Measurements from ENCODE around the gene HLA-B.

The HLA-B gene

GRCh38 chr6:31352683-31353383, 4.1 kb downstream of the HLA-B start:
- DNase-seq, result peak in 3 of 5 experiments; percentile 45 to 58 (median 48)

- DNase-seq, result no peak
These were observed 4.7 kb downstream of the HLA-B start for GRCh38 chr6:31352310-31352682.

GRCh38 chr6:31351401-31352309, 5.3 kb downstream of the HLA-B start:
- peak in 2 of 5 experiments; percentile 55 to 64 for DNase-seq

GRCh38 chr6:31351033-31351380, 6.0 kb downstream of the HLA-B start:
- no peak for DNase-seq

GRCh38 chr6:31350196-31351032, 6.6 kb downstream of the HLA-B start:
- DNase-seq, result peak in 1 of 5 experiments; percentile 35

- DNase-seq, result no peak
These were observed 7.7 kb downstream of the HLA-B start for GRCh38 chr6:31349301-31349700.

- DNase-seq, result no peak
These were observed 11.8 kb downstream of the HLA-B start for GRCh38 chr6:31345026-31345730.

- no peak for DNase-seq
These were observed 16.8 kb downstream of the HLA-B start for GRCh38 chr6:31340228-31340627.

- DNase-seq, result no peak
These were observed 17.8 kb downstream of the HLA-B start for GRCh38 chr6:31339210-31339609.

- peak in 1 of 5 experiments; percentile 27 for DNase-seq
These were observed 20.0 kb downstream of the HLA-B start for GRCh38 chr6:31336896-31337496.

GRCh38 chr6:31332637-31333602, 24.1 kb downstream of the HLA-B start:
- peak in 2 of 5 experiments; percentile 58 to 87 for DNase-seq

GRCh38 chr6:31328355-31328960, 28.5 kb downstream of the HLA-B start:
- DNase-seq, result no peak

- DNase-seq, result no peak
These were observed 35.2 kb downstream of the HLA-B start for GRCh38 chr6:31321820-31322219.

- no peak for DNase-seq
These were observed 35.8 kb downstream of the HLA-B start for GRCh38 chr6:31321005-31321707.

GRCh38 chr6:31317036-31317435, 39.9 kb downstream of the HLA-B start:
- no peak for DNase-seq

GRCh38 chr6:31309641-31310040, 47.3 kb downstream of the HLA-B start:
- DNase-seq, result no peak

- no peak for DNase-seq
These were observed 48.2 kb downstream of the HLA-B start for GRCh38 chr6:31308845-31309175.

- peak; percentile 36 to 72 (median 53) for DNase-seq
These were observed 48.7 kb downstream of the HLA-B start for GRCh38 chr6:31308050-31308844.

GRCh38 chr6:31307669-31308049, 49.3 kb downstream of the HLA-B start:
- no peak for DNase-seq

Measured in T-helper 2 cell (primary cell).